Activated CD4-positive, alpha-beta T cell treated with anti-CD3 and anti-CD28 coated beads, Interleukin-2, Interleukin-4, amounts not matched to agents 100 ng/mL and 50 ng/mL, durations not matched to agents 16 hours and 8 hours (primary cell): ENCODE results near the gene SMIM24.
A peak's percentile ranks its signal among the peaks of the same experiment; 100 is the strongest.

Source experiments
- DNase-seq: peaks from one replicate; pipeline ENCODE4 v3.0.0-alpha.2; 2020; ENCODE audit warnings: low spot score

SMIM24 gene

DNA sequence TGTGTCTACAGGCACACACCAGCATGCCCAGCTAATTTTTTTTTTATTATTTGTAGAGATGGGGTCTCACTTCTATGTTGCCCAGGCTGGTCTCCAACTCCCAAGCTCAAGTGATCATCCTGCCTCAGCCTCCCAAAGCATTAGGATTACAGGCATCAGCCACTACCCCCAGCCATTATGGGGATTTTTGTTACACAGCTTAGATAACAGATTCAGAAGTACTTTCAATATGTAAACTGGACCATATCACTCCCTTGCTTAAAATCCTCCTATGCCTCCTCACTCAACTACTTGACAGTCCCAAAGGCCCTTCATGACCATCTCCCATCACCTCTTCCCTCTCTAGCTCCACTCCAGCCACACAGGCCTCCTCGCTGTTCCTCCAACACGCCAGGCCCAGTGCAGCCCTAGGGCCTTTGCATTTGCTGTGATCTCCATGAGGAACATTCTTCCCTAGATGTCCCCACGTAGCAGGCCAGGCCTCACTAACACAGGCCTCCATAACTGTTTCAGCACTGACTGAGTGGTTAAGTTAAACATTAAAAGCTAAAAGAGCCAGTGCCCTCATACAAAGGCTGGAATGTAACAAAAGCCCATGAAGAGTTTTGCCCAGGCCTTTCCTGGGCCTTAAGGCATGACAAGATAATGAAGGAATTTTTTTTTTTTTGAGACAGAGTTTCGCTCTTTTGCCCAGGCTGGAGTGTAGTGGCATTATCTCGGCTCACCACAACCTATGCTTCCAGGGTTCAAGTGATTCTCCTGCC, 17.6 kb upstream of the SMIM24 start:
- no peak for DNase-seq

- DNase-seq = no peak
Measured at GRCh38 chr19:3496392-3497273, 16.3 kb upstream of the SMIM24 start.

DNA sequence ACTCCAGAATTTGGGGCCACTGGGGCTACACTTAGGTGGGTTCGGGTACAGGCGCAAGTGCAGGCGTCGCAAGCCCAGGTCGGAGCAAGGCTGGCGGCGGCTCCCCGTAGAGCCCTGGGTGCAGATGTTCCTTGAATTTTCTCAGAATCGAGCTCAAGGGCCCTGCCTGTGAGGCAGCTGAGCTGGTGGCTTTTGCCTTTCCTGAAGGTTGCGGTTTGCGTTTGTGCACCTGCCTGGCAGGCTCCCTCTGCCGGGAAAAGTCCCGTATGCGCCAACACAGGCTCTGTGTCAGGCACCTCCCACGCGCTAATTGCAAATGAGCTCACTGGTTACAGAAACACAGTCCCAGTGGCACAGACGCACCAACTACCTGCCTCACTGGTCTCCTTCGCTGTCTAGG, 14.2 kb upstream of the SMIM24 start:
- DNase-seq = peak; percentile 39

GRCh38 chr19:3494051-3494450, 13.7 kb upstream of the SMIM24 start:
- DNase-seq = peak; percentile 49

DNA sequence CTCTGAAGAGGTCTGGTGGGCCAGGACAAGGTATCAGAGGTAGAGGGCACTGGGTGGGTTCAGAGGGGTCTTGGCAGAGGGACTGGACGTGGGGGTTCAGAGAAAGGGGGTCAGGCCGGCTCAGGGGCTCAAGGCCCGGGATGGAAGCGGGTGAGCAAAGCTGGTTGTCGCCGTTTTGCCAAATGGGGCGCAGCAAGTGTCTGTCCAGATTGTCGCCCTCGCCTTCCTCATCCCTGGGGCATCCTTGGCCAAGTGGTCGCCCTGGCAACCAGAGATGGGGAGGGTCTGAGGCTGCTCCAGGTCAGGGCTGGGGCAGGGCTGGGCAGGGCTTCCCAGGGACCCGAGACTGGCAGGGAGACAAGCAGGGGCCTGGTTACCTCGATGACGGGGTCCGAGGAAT, 13.3 kb upstream of the SMIM24 start:
- no peak for DNase-seq

GRCh38 chr19:3492919-3493318, 12.6 kb upstream of the SMIM24 start:
- no peak for DNase-seq

DNA sequence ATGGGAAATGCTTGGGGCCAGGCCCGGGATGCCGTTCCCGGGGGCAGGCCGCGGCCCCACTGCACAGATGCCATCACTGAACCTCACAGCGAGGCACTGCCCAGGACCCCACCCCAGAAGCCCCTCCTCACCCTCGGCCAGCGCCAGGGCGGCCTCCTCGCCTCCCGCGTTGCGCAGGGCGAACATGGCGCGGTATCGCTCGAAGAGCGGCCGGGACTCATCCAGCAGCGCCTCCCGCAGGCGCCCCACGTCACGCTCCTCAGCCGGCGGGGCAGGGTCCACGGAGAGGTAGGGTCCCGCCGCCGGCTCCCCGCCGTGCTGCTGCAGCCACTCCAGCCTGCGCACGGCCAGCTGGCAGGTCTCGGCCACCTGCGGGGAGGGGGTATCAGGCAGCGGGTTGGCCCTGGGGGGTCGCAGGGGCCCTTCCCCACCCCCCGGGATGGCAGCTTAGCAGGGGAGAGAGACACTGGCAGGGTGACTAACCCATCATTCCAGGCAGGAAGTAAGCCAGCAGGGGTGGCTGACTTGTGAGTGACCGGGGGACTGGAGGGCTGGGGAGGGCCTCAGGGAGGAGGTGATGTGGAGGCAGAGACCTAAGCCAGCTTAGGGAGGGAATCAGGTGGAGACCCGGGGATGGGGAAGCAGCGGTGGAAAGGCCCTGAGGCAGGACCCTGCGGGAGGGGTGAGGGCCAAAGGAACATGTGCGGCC, 12.0 kb upstream of the SMIM24 start:
- DNase-seq = no peak

DNA sequence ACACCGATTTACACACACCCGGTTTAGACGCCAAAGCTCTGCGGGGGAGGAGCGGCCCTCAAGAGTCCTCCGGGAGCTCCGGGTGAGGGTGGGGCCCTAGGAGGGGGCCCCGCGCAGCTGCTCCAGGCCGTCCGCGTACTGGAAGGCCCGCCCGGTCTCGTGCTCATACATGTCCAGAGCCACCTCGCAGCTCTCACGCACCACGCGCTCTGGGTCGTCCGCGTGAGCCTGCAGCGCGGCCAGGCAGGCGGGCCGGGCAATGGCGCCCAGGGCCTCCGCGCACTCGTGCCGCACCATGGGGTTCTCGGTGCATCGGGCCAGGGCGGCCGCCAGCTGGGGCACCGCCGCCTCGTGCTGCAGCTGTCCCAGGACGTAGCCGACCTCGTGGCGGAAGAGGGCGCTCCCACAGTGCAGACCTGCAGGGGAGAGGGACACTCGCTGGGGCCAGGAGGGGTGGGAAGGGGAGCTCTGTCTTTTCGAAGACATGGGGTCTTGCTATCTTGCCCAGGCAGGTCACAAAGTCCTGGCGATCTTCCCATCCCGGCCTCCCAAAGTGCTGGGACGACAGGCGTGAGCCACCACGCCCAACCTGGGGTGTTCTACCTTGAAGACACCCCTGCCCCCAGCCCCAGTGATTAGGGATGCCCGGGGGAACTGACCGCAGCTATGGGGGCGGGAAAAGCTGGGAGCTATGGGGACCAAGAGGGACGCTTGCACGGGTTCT, 11.2 kb upstream of the SMIM24 start:
- no peak for DNase-seq

- no peak for DNase-seq
Measured at GRCh38 chr19:3483226-3483628, 2.9 kb upstream of the SMIM24 start, which contains the start of gene SMIM44. SMIM44 (minus strand) TSS chr19:3483441; CDS start chr19:3483403, 38 bp downstream.

DNA sequence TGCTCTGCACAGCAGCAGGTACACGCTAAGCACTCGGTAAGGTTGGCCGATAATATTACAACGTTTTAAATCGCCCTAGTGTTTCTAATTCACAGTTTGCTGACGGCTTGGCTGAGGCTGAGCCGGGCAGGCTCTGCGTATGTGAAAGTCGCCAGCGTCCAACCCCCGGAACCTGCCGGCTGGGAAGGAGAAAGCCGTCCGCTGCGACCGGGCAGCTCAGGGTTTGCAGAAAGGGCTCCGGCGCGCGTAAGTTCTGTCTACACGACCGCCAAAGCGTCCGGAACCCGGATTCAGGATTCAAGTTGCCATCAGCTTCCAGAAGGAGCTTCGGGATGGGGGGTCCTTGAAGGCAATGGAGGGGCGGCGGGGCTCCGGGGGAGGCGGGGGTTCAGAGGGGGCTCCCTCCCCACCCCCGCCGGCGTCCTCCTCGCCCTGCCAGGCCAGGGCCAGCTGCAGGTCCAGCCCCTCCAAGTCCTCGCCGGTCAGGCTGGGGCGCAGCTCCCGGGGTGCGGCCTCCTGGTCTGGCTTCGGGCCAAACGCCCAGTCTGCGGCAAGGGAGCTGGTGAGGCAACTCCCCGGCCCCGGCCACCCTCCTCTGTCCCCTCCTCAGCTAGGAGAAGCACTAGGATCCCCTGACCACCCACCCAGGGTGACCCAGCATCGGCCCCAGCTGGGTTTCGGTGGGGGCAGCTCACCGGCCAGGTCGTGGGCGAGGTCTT, 2.3 kb upstream of the SMIM24 start:
- DNase-seq = no peak

DNA sequence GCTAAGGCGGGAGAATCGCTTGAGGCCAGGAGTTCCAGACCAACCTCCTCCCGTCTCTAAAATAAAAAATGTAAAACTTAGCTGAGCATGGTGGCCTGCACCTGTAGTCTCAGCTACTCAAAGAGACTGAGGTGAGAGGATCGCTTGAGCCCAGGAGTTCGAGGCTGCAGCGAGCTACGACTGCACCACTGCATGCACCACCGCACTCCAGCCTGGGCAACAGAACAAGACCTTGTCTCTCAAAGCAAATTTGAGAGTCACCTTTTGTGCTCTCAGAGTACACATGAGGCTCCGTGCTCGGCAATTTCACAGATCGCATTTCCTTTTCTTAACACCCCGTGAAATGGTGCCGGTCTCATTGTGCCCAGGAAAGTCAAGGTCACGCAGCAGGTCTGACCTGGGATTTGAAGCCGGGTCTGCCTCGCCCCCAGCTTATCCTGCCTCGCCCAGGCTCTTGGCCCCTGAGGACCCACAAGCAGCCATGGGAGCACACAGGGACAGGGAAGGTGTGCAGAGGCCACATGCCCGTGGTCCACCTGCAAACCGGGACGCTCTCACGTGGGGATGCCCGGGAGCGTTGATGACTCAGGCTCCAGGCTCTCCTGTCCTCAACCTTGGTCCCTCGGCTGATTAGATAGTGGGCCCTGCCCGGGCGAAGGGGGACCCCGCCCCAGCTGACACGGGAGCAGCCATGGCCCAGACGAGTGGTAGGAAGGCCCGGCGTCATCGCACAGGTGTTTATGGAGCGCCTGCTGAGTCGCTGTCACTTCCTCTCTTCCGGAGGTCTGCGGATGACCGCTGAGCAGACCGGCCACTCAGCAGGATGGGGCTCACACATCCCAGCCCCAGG, 1.1 kb upstream of the SMIM24 start:
- DNase-seq = no peak

- DNase-seq = no peak
Measured at GRCh38 chr19:3479834-3480215, 500 bp downstream of the SMIM24 start.

- DNase-seq = peak; percentile 31
Measured at GRCh38 chr19:3479177-3479833, 1.0 kb downstream of the SMIM24 start.

- DNase-seq = no peak
Measured at GRCh38 chr19:3478409-3479176, 1.7 kb downstream of the SMIM24 start.

DNA sequence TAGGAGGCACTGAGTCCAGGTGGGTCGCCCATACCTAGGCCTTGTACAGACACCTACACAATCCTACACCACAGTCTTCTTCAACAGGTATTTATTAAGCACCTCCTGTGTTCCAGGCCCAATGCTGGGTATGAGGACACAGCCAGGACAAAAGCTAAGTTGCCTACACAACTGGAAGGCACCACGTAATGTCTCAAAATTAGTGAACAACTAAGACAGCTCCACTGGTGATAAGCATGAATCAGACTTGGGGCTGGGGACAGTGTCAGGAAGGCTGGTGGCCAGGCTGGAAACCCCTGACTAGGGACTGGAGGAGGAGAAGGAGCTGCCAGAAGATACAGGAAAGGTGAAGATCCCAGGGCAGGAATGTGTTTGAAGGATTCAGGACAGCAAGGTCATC, 2.4 kb downstream of the SMIM24 start:
- DNase-seq = no peak

DNA sequence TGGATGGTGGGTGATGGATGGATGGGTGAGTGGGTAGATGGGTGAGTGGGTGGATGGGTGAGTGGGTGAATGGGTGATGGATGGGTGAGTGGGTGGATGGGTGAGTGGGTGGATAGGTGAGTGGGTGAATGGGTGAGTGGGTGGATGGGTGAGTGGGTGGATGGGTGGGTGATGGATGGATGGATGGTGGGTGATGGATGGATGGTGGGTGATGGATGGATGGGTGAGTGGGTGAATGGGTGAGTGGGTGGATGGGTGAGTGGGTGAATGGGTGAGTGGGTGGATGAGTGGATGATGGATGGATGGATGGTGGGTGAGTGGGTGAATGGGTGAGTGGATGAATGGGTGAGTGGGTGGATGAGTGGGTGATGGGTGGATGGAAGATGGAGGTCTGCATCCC, 2.8 kb downstream of the SMIM24 start:
- no peak for DNase-seq

DNA sequence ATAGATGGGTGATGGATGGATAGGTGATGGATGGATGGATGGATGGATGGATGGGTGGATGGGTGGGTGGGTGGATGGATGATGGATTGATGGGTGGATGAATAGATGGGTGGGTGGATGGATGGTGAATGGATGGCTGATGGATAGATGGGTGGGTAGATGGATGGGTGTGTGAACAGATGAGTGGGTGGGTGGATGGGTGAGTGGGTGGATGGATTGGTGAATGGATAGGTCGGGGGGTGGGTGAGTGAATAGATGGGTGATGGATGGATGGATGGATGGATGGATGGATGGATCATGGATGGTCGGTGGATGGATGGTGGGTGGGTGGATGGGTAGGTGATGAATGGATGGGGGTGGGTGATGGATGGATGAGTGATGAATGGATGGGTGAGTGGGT, 3.5 kb downstream of the SMIM24 start:
- DNase-seq = no peak

DNA sequence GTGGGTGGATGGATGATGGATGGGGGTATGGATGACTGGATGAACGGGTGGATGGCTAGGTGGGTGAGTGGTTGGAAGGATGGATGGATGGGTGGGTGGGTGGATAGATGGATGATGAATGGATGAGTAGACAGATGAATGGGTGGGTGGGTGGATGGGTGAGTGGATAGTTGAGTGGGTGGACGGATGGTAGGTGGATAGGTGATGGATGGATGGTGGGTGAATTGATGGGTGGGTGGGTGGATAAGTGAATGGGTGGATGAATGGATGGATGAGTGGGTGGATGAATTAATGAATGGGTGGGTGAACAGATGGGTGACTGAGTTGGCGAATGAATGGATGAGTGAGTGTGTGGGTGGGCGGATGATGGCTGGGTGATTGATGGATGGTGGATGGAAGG, 4.9 kb downstream of the SMIM24 start:
- DNase-seq = no peak

- no peak for DNase-seq
Measured at GRCh38 chr19:3474614-3475013, 5.7 kb downstream of the SMIM24 start.
